DMS79 treated with DMSO at 0.1 percent for 48 hours (cell line): ENCODE measurements around the gene DENND2C.

Experiments
- DNase-seq: peaks from one replicate; lab custom pipeline; 2025; lab: John Stamatoyannopoulos, UW

DENND2C gene, protein sequence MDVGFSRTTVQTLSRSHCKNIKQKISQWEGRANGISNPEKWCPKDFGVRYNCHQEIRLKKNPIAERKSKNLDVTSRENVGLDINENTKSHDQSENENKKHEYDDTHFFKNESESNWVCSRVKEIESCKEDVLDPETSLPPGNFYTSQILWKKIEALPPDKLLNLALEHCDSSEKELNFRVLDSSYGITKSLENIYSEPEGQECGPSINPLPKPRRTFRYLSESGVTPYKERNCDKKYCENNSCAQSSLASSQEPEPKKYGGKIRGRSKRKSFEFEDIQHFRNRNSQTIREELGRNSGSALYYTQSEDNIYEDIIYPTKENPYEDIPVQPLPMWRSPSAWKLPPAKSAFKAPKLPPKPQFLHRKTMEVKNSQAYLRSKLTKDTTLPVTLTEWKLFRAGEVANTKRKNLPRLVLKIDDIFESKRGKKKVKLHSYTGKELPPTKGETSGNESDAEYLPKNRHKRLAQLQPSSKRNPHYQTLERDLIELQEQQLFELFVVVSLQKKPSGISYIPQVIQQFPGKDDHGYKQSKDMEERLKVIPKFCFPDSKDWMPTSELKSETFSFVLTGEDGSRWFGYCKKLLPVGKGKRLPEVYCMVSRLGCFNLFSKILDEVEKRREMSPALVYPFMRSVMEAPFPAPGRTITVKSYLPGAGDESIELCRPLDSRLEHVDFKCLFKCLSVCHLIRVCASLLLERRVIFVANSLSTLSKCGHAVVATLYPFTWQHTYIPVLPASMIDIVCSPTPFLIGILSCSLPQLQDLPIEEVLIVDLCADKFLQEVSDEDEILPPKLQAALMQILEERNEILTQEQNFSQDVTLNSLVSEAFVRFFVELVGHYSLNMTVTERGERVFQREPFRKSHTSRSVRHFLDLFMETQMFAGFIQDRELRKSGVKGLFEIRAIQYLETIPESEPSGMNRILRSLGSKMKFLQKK

DNA sequence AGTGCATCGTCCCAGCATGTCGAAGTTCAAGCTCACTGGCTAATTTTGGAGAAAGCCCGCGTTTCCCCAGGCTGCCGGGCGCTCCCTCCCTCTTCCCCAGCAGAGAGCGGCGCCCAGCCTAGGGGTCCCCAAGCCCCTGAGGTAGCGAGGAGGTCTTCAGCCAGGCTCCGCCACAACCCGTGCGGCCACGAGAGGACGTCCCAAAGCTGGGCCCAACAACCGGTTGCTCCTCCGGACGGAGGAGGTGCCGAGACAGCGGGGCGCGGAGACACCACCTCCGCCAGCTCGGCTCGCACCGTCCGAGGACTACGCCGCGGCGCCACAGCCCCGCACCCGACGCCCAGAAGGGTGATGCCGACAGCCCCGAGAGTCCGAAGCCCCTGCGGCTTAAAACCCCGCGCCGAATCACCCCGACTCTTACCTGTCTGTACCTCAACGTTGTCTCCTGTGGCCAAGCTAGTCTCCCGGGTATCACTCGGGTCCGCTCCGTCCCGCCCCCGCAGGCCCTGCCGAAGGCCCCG, at the start of gene DENND2C:
Gene DENND2C, minus strand, starts transcription at position 488 of the 521 bp plus-strand sequence. CDS start 44,065 bp downstream, outside the sequence.
- peak; percentile 34 for DNase-seq

DNA sequence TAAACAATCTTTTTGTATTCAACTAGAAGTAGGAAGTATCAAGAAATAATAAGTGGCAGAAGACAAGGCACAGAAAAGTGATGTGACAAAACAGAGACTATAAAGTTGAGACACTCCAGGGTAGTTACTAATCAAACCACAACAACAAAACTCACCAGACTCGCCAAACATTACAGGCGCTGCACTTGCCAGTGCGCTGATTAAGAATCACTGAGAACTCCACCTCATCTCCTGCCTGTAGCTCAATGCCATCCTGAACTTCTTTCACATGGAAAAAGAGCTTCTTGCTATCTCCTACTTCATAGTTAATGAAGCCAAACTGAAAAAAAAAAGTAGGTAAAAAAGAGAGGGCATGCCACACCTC, 49.6 kb upstream of the DENND2C start:
- no peak for DNase-seq

DNA sequence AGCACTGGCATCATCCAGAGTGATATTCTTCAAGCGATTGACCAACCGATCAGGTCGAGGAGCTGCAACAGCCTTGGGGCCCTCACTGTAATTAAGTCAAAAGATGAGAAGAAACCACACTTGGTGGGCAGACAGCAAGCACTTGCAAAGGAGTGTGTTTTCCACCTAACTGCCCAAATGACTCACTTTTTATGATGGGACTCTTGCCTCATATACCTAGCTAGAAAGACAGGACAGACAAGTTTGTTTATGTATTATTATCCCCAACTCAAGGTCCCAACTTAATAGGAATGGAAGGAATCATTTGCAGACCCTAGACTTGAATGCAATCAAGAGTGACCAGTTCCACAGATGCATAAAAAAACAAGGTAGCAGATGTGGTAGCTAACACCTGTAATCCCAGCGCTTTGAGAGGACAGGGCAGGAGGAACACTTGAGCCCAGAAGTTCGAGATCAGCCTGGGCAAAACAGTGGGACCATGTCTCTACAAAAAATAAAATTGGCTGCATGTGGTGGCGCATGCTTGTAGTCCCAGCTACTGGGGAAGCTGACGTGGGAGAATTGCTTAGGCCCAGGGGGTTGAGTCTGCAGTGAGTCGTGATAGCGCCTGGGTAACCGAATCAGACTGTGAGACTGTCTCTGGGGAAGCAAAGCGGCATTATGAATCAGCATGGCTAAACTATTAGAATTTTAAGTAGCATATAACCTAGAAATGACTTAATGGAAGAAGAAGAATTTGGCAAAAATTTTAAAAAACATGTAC, 49.0 kb upstream of the DENND2C start:
- no peak for DNase-seq

DNA sequence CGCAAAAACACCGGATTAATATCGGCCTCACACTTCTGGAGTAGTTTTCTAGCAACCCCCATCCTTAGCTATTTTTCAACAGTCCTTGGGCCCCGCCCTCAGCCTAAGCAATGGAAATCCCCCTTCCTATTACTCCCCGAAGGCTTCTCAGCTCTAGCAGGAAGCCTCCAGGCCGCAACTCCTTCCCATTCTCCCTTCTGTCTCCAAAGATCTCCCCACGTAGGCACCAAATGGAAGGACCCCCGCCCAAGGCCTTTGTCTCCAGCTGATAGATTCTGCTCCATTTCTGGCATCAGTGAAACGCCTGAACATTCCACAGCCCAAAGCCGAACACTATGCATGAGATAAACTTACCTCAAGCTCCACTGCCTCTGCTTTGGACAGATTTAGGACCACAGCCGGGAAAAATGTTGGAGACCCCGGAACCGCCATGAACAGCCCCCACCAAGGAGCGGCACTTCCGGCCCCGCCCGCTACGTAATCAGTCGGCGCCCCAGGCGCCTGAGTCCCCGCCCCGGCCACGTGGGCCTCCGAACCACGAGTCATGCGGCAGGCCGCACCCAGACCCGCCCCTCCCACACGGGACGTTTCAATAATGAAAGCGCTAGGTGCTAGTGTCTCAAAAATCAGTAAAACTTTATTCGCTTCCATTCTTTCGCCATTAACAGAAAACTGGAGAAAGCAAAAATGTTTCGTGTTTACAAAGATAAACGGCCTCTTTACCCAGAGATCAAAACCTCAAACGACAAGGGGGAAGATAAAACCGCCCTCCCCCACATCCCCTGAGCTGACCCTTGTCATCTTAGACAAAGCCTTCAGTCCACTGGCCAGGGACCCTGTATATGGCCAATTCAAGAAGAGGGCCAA, 46.7 kb upstream of the DENND2C start, which contains the start of gene NRAS:
Gene NRAS, minus strand, starts transcription at position 468 of the 867 bp plus-strand sequence. CDS start 611 bp downstream, outside the sequence.
- peak; percentile 80 for DNase-seq

DNA sequence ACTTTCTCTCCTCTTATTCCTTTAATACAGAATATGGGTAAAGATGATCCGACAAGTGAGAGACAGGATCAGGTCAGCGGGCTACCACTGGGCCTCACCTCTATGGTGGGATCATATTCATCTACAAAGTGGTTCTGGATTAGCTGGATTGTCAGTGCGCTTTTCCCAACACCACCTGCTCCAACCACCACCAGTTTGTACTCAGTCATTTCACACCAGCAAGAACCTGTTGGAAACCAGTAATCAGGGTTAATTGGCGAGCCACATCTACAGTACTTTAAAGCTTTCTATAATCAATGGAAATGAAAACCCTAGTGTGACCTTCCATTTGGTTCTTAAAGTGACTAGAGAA, 46.1 kb upstream of the DENND2C start:
- no peak for DNase-seq

DNA sequence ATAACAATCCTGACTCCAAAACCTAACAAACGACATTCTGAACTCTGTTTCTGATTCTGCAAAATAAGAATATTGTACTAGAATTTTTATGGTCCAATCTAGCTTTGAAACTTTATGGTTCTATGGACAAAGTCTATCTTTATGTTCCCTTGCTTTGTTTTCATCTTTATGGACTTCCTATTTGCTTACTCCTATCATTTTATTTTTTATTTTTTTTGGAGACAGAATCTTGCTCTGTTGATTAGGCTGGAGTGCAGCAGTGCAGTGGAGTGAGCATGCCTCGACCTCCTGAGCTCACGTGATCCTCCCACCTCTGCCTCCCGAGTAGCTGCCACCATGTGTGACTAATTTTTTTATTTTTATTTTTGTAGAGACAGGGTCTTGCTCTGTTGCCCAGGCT, 43.1 kb upstream of the DENND2C start:
- DNase-seq: no peak

DNA sequence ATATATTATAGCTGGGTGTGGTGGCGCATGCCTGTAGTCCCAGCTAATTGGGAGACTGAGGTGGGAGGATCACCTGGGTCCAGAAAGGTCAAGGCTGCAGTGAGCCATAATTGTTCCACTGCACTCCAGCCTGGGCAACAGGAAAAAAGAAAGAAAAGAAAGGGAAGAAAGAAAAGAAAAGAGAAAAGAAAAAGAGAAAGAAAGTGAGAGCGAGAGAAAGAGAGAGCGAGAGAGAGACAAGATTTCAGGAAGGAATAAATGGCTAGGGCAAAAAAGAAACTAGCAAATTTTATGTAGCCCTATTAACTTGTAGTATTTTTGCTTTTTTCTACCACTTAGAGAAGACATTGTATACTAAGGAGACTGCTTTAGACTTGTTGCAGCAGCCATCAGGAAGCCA, 40.5 kb upstream of the DENND2C start:
- DNase-seq: no peak

DNA sequence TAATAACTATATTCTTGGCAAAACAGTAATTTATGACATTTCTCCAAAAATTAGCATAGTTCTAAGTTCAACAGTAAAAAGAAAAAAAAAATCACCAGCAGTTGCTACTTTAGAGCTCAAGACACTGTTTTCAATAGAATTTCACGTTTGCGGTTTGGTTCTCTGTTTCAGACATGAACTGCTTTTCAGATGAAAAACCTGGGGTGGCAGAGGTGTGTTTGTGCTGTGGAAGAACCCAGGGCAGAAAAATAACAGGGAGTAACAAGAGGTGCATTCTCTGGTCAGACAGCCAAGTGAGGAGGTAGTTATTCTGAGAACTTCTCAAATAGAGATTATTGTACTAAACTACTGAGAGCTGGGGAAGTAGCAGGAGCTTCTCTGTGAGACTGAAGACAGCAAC, 37.8 kb upstream of the DENND2C start:
- DNase-seq: no peak

DNA sequence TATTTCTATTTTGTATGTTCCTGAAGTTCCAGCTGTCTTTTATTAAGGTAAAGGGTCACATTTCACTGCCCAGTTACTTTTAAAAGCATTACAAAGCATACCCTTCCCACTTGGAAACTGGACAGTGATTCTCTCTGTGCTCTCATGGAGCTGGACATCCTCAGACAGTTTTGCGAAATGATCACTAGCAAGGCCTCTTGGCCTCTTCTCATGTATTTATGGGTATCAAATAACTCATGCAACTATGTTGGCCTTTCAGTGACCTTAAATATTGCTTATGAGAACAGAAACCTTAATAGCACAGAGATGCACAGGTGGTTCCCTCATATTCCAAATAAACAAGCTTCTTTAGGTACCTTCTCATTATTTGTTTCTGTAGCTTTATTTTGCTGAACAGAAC, 33.4 kb upstream of the DENND2C start:
- DNase-seq: no peak

DNA sequence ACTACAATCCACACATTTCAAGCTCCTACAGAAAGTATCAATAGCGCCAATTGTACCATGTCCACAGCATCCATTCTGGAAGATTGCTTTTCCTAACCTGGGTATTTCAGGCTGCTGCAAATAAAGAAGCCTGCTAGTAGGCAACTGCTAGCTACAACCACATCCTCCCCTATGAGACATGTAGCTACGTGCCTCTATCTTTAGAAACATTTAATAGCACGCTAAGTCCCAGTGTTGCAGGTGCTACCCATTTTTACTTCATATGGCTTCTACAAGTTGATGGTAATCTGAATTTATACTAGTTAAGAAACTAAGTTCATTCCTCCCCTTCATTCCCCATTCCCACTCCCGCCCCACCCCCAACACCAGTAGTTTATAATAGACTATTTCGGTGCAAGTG, 32.9 kb upstream of the DENND2C start:
- DNase-seq: no peak

DNA sequence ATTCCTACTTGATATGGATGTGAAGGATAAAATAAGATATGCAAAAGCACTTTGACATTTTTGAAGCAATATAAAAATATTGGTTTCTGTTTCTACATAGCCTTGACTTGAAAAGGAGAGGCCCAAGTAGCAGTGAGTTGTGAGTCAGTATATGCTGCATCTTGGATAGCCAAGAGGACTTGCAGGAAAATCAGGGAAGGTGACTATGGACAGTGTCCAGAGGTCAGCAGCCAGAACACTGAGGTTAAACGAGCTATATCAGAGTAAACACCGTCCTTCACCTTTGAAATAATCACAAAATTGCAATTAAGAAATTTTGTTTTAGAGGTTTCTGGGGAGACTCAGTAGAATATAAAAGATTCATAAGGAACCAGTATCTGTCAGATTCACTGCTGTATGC, 32.1 kb upstream of the DENND2C start:
- no peak for DNase-seq

DNA sequence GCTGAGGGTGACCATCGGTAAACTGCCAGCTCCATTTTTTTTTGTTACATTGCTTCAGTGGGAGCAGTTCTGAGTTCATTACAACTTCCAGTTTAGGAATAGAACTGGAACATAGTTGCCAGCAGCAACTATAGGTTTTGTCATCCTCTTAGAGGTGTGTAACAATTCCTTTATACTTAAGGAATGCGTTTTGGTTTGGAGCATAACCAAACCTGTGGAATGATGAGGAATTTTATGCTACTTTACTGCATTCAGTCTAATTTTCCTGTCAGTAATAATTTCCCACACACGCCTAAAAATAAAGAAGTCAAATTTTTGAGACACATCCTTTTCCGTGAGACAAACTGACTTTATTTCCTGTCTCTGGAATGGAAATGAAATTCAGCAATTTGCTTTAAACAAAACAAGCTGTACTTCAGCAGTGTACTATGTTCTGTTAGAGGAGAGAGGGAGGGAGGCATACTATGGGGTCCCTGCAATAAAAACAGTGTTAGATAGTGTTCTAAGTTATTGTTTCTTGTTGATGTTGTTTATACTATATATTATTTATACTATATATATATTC, 30.3 kb upstream of the DENND2C start:
- DNase-seq: no peak

DNA sequence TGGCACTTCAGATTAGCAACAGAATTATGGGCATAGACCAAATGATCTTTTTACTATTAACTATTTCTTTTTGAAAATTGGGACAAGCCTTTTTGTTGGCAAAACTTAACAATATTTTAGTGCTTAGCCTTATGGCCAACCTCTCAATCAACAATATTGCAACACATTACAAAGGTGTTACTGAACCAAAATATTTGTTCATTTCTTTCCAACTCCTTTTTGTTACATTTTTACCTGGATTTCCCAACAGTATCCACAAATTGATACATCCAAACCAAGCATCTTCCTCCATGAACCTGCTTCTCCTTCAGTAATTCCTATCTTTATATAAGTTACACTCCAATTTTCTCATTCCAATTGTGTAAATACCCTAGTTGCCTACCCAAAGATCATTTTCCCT, 27.0 kb upstream of the DENND2C start:
- DNase-seq: no peak

DNA sequence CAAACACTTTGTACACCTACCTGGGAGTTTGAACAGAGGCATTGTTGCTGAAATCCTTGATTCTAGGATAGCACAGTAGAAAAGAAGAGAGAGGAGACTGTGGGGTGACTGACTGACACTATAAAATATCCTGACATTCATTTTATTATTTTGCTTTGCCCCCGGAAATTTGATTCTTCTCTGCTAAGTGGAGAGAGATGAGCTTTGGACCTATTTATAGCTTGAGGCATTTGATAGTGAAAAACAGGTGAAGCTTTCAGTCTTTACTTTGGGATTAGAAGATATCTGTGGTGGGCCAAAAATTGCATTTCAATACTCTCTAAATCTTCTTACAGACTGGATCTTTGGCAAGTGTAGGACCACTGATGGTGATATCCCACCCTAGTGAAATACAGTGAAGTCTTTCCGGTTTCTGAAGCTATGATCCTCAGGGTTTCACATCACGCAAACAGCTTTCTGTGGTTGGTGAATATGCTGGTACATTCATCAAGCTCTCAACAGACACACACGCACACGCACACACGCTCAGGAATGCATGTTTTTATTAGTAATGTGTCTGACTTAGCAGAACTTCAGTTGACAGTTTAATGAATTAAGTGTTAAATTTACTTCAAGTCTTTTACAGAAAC, 25.7 kb upstream of the DENND2C start, which contains the start of gene AMPD1:
Gene AMPD1, minus strand, starts transcription at position 117 of the 629 bp plus-strand sequence. Its CDS starts 75 bp downstream, at position 42.
- no peak for DNase-seq

DNA sequence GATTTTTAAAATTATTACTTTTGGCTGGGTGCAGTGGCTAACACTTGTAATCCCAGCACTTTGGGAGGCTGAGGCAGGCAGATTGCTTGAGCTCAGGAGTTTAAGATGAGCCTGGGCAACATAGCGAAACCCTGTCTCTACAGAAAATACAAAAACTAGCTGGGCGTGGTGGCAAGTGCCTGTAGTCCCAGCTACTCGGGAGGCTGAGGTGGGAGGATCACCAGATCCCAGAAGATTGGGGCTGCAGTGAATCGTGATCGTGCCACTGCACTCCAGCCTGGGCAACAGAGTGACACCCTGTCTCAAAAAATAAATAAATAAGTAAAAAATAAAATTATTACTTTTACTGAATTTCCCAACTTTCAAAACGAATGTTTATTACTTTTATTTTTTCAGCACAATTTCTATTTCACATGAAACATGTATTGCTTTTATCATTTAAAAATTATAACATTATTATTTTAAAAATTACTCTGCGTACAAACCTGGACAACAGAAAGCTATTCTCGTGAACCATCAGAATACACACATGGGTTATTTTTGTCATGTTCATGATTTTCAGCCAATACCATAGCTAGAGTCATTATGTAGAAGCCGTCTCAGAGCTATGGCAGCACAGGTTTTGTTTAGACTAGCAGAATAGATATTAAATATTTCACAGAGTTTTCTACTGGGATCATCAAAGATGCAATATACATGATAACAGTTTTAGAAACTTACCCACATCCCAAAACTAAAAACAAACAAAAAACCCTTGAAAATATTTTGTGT, 24.9 kb upstream of the DENND2C start:
- no peak for DNase-seq

DNA sequence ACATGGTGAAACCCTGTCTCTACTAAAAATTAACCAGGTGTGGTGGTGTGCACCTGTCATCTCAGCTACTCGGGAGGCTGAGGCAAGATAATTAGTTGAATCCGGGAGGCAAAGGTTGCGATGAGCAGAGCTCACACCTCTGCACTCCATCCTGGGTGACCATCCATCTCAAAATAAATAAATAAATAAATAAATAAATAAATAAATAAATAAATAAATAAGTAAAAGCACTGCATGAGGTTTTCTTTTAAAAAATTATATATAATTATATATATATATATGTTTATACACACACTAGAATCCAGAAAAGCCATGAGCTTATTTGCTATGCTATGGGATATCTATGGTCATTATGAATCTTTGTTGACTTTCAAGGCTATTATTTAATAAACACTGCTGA, 23.1 kb upstream of the DENND2C start:
- DNase-seq: no peak

DNA sequence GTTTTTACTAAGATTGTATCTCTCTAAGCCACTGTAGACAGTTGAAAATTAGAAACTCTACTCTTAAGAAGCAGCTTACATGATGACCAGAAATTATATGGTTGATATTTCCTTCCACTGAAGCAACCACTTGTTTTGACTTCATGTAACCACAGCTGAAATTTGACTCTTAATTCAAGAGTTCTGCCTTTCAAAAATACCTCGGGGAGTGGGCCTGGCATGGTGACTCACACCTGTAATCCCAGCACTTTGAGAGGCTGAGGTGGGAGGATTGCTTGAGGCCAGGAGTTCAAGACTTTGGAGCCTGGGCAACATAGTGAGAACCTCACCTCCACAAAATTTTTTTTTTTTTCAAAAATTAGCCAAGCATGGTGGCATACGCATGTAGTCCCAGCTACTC, 21.2 kb upstream of the DENND2C start:
- no peak for DNase-seq

DNA sequence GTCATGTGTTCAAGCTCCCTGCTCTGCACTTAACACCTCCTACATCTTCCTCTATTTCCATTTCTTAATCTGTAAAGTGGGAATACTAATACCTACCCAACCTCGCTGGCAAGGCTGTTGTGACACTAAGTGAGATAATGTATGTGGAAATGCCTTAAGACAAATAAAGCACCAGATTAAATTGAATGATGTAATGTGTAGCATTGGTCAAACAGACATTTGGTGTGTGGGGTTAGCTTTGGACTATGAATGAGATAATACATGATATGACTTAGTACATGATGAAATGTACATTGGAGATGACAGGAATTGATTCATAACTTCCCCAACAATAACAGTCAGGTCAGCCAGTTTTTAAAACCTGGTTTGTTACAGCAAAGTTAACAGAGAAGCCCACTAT, 20.3 kb upstream of the DENND2C start:
- DNase-seq: no peak

DNA sequence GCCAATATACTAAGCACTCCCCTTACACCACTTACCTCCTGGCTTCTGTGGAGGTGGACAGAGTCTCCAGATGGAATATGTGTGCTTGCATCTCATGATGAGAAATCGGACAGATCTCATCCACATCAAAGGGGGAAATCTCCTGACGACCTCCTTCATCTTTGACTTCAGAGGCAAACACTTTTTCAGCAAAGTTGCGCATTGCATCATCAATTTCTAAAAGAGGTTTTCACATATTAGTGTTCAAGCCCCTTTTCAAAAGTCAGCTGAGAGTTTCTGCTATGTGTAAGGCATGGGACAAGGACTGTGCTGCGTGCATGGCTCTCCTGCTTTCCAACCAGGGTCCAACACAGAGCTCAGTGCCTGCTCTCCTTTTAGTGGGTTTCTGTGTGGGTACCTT, 18.7 kb upstream of the DENND2C start:
- DNase-seq: no peak
